ENCODE data around the gene LRRC4B.

DNA sequence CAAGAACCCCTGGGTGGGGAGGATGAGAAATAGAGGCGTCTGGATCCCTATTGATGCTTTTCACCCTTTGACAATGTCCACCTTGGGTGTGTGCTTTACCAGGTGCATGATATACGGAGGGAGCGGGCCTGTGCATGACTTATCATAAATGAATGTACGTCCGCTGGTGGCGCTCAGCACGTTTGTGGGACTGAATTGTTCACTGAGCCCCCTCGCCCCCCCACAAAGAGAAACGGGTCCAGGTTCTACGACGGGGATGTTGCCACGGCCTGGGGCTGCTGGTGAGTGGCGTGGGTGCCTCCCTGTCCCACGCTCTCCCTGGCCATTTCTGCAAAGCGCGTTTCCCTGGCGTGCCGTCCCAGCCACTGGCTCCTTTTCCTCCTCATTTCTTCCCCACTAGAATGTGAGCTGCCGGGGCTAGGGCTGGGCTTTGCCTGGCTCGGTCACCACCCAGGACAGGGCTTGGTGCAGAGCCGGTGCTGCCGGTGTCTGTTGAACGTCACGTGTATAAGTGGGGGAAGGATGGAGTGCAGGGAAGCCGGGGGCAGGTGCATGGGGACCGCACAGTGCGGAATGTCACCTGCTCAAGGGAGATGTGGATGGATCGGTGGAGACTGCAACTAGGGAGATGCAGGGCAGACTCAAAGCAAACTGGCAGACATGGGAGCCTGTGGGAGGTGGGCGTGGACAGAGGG, 21.6 kb downstream of the LRRC4B start:
- TF ChIP-seq, protein P1, sequence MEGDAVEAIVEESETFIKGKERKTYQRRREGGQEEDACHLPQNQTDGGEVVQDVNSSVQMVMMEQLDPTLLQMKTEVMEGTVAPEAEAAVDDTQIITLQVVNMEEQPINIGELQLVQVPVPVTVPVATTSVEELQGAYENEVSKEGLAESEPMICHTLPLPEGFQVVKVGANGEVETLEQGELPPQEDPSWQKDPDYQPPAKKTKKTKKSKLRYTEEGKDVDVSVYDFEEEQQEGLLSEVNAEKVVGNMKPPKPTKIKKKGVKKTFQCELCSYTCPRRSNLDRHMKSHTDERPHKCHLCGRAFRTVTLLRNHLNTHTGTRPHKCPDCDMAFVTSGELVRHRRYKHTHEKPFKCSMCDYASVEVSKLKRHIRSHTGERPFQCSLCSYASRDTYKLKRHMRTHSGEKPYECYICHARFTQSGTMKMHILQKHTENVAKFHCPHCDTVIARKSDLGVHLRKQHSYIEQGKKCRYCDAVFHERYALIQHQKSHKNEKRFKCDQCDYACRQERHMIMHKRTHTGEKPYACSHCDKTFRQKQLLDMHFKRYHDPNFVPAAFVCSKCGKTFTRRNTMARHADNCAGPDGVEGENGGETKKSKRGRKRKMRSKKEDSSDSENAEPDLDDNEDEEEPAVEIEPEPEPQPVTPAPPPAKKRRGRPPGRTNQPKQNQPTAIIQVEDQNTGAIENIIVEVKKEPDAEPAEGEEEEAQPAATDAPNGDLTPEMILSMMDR (IDR thresholded peaks at IDR 0.05; ENCODE audit: insufficient read depth, low read depth, low read length), result no peak
- no peak for TF ChIP-seq EZH2 (IDR thresholded peaks at IDR 0.05; ENCODE audit: insufficient read depth, low read length)

Data from astrocyte (in vitro differentiated cells and primary cell).